SK-N-MC (cell line): ENCODE results near the gene CCDC197.

Experiments used
- EZH2 ChIP-seq: fragments of 200-600 bp; sonication (generic); IDR thresholded peaks from one replicate; pipeline ENCODE4 v1.6.1; 2017; ENCODE audit warnings: antibody characterized with exemption
- POLR2AphosphoS5 ChIP-seq: IDR thresholded peaks from 2 replicates; pipeline ENCODE4 v1.6.1; 2012; ENCODE audit warnings: mild to moderate bottlenecking, low read depth, low read length, borderline replicate concordance

- TF ChIP-seq POLR2AphosphoS5 (no peak), EZH2 (no peak)
Observed at GRCh38 chr14:94031883-94032279, 34.8 kb downstream of the CCDC197 start.
